GM18511 (cell line): ENCODE results near the gene ATG9B.
"Not testable (repeated sequence)": the region's sequence is repeated elsewhere in the genome, so short reads cannot be mapped to it uniquely, and the experiment has no call there.

Source experiments
- ATAC-seq: cut with Tn5 transposase; IDR thresholded peaks from one replicate; pipeline ENCODE4 v1.9.1; 2021; ENCODE audit warnings: mild to moderate bottlenecking, moderate library complexity; ENCODE audit not compliant: unreplicated experiment

ATG9B gene

DNA sequence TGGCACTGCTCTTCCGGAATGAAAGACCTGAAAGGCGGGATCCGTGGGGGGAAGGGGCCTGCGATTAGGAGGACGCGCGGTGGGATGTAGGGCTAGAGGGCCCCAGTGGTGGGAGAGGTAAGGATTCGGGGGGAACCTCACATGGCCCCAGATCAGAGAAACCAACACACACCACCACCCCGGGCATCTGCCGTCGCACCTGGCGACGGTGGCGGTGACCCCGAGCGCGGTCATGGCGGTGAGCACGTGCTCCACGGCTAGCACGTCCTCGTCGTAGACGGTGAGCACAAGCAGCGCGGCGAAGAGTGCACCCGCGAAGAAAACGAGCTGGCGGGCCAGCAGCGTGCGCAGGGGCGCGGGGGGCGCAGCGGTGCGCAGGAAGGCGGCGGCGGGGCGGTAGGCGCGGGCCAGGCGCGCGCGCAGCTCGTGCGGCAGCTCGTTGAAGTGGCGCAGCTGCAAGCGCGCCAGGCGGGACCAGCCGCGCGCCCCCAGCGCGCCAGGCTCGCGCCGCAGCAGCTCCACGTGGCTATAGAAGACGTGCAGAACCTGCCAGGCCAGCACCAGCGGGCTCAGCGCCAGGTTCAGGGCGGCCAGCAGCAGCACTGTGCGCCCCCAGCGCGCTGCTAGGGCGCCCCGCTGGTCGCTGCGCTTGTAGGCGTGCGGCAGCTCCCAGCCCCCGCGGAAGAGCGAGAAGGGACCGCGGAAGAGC, 5.7 kb downstream of the ATG9B start:
- peak; percentile 33 for ATAC-seq

DNA sequence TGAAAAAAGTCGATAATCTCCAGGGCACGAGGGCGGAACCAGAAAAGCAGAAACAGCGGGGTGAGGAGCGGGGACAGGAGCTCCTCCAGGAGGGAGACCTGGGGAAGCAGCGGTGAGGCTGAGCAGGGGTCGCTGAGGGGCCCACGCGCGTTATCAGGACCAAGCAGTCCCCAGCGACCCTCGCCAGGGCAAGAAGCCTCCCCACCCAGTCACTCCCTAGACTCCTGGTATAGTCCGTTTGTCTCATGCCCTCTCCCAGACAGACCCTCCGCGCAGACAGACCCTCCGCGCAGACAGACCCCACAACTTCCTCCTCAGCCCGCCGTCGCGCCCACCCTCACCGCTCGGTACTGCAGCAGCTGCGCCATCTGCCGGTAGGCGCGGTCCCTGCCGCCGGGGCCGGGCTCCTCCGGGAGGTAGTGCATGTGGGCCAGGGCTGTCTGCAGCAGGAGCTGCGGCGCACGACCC, 6.3 kb downstream of the ATG9B start:
- ATAC-seq, result peak; percentile 71

DNA sequence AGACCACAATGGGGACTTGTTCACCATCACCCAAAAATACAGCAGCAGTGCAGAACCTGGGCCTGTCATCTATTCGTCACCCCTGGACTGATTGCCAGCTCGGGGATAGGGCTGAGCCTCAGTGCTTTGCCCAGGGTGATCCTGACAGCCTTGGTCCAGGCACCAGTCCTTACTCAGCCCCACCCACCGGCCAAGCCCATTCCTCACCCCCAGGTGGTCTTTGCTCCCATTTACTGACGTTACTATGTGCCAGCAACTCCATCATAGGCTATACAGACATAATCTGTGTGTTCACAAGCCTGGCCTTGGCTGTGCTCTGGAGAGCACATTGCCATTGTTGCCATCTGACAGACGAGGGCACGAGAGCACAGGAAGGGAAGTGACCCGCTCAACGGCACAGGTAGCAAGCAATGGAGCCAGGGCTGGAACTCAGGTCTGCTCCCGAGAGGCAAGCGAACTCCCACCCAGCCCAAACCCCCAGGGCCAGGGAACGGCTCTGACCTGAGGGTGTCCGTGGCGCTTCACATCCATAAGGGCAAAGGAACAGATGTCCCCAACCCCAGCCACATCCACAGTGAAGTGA, 6.8 kb downstream of the ATG9B start:
- ATAC-seq, result no peak

DNA sequence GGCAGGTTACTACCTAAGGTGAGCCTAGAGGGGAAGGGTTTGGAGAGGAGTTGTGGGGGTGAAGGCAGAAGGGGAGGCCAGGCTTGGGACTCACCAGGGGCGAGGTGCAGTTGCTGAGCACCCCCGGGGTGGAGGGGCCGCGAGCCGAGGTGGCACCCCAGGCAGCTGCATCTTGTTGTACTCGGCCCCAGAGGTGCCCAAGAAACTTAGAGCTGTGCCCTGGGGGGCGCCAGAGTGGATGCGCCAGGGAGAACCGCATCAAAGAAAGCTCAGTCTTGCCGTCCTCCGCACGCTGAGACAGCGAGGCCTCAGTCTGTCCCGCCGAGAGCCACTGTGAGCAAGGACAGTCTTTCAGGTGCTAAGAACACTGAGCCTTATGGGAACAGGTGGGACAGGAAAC, 7.4 kb downstream of the ATG9B start:
- ATAC-seq, result no peak

DNA sequence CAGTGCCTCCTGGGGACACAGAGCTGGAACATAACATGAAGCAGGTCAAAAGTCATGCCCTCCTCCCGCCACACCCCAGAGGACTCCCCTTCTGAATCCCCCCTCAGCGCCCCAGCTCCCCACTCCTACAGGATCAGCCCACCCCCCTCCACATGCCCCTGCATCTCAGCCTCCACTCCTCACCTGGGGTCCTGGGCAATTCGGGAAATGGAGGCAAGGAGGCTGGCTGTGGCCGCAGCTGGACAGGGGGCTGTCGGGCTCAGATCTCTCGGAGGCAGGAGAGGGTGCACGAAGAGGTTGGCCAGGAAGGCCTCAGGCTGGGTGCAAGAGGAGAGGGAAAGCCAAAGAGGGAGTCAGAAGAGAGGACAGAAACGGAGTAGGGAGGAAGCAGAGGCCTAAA, 7.8 kb downstream of the ATG9B start:
- ATAC-seq, result no peak

DNA sequence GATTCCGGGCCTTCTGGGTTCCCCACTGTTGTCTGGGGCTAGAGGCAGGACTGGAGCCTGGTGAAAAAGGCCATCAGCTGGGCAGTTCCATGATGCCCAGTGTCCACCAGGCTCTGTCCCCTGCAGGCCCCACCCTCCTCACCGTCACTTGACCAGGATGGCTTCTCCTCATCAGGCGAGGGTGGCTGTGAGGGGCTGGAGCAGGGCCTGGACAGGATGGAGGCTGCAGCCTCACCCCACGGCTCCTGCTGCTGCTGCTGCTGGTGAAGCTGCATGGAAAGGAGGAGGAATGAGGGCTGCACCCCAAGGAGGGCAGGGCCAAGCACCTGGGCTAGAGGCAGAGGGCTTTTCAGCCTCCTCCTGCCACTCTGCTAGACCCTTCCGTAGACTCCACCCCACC, 8.3 kb downstream of the ATG9B start:
- no peak for ATAC-seq

DNA sequence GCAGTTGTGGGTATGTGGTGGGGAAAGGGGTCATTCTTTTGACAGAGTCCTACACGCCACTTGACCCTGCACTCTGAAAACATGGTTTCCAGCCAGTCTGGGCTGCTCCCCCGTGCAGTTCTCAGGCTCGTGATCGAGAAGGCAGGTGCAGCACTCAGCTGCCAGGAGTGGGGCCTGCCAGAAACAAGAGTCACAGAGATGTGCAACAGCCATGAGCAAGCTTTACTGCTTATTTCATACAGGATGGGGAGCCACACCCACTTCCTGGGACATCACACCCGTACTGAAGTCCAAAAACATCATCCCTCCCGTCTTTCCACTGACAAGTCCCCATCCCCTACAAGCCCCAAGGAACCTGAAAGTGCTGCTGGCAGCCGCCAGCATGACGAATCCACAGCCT, 9.3 kb downstream of the ATG9B start:
- ATAC-seq, result no peak

DNA sequence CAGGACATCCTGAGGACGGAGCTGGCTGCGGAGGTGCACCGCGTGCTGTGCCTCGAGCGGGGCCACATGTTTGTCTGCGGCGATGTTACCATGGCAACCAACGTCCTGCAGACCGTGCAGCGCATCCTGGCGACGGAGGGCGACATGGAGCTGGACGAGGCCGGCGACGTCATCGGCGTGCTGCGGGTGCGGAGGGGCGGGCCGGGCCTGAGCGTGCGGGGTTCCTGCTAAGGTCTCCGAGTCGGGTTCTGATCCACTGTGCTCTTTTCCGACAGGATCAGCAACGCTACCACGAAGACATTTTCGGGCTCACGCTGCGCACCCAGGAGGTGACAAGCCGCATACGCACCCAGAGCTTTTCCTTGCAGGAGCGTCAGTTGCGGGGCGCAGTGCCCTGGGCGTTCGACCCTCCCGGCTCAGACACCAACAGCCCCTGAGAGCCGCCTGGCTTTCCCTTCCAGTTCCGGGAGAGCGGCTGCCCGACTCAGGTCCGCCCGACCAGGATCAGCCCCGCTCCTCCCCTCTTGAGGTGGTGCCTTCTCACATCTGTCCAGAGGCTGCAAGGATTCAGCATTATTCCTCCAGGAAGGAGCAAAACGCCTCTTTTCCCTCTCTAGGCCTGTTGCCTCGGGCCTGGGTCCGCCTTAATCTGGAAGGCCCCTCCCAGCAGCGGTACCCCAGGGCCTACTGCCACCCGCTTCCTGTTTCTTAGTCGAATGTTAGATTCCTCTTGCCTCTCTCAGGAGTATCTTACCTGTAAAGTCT, 10.4 kb downstream of the ATG9B start:
- peak; percentile 47 for ATAC-seq

DNA sequence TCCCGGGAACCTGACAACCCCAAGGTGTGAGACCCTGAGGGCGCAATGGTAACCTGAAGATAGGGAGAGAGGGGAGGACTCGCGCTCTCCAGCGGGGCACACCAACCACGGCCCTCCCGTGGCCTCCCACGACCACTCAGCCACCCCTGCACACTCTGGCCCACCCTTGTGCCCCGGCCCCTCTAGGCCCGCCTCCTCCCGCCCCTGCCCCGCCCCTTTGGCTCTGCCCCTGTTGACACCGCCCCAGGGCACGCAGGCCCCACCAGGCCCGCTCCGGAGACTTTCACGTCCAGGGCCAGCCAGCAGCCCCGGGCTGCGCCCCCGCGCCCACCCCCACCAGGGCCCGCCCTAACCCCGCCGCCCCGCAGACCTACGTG, 10.9 kb downstream of the ATG9B start:
- ATAC-seq, result no peak

DNA sequence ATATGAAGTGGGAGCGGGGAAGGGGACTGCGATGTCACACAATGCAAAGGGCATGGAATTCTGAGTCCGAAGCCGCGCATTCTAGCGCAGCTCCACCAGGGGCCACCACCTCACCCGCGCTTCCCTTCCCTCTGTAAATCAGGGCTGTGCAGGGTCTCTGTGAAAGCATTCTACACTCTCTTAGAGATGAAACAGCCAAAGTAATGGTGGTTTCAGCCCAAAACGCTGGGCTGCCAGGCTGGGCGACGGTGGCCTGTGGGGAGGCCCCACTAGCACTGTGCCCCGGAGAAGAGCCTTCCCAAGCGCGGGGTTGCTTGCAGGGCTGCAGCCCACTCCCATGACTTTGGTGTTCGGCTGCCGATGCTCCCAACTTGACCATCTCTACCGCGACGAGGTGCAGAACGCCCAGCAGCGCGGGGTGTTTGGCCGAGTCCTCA, 11.4 kb downstream of the ATG9B start:
- no peak for ATAC-seq

DNA sequence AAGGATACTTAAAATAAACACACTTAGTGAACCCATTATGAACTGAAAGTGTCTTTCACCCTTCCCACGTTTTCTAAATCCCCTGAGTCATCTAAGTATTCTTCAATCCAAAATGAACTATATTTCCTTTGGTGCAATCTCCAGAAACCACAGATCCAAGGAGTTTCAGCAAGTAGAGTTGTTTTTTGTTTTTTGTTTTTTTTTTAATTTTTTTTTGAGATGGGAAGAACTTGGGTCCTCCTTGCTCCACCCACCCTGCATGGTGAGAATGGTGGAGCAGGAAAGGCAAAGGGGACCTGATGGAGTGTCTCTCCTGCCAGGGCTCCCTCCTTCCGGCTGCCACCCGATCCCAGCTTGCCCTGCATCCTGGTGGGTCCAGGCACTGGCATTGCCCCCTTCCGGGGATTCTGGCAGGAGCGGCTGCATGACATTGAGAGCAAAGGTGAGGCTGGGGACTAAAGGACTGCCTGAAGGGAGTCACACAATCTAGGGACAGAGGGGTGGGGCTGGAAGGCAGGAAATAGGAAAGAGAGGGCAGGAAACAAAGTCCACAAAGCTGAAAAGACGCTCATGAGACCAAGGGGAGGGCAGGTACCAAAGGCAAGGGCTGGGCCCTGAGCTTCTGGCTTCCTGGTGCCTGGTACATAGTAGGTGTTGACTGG, 12.1 kb downstream of the ATG9B start:
- ATAC-seq, result no peak

DNA sequence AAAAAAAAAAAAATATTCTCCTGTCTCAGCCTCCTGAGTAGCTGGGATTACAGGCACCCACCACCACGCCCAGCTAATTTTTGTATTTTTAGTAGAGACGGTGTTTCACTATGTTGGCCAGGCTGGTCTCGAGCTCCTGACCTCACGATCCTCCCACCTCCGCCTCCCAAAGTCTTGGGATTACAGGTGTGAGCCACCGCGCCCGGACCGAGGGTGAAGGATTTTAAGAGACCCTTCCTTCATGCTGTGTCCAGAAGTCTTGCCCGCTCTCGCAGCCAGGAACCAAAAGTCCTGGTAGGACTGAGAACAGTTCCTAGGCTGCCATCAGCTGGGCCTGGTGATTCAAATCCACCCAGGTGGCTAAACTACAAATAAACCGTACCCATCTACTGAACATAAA, 12.7 kb downstream of the ATG9B start:
- not testable (repeated sequence) for ATAC-seq

DNA sequence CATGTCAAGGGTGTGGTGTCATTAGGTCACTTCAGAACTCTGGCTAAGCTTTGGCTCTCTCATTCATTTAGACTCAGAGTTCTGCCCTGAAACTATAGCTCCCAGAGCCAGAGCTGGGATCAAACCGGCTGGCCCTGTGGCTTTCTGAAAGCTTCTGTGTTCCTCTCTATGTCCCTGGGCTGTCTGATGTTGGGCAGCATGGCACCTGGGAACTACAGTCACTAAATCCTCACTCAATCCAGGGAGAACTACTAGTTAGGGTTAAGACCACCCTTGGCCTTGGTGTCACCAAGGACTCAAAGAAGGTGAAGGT, 13.2 kb downstream of the ATG9B start:
- ATAC-seq, result no peak

DNA sequence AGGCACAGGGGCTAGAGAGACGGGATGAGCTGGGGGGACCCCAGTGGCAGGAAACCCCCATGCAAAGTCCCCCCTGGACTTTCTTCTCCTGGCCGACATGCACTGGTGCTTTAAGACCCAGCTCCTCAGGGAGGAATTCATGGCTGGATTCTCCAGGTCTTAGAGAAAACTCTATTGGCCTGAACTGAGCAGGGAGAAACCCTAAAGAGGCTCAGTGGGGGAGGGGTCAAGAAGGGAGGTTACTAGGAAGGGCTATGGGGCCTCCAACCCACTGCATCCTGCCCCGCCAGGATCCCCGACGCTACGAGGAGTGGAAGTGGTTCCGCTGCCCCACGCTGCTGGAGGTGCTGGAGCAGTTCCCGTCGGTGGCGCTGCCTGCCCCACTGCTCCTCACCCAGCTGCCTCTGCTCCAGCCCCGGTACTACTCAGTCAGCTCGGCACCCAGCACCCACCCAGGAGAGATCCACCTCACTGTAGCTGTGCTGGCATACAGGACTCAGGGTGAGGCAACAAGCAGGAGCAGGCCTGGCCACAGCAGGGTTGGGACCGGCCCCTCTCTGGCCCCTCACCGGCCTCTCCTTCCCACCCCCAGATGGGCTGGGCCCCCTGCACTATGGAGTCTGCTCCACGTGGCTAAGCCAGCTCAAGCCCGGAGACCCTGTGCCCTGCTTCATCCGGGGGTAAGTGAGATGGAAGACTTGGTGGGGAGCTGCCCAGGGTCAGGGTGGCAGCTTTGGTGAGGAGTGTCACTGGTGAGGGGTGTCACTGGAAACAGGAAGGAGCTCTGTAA, 13.8 kb downstream of the ATG9B start:
- no peak for ATAC-seq

DNA sequence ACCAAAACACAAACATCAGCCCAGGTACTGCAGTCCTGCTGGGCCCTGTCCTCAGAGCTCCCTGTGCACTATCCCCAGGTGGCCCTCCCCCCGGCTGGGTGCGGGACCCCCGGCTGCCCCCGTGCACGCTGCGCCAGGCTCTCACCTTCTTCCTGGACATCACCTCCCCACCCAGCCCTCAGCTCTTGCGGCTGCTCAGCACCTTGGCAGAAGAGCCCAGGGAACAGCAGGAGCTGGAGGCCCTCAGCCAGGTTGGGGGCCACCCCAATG, 14.3 kb downstream of the ATG9B start:
- ATAC-seq, result no peak

DNA sequence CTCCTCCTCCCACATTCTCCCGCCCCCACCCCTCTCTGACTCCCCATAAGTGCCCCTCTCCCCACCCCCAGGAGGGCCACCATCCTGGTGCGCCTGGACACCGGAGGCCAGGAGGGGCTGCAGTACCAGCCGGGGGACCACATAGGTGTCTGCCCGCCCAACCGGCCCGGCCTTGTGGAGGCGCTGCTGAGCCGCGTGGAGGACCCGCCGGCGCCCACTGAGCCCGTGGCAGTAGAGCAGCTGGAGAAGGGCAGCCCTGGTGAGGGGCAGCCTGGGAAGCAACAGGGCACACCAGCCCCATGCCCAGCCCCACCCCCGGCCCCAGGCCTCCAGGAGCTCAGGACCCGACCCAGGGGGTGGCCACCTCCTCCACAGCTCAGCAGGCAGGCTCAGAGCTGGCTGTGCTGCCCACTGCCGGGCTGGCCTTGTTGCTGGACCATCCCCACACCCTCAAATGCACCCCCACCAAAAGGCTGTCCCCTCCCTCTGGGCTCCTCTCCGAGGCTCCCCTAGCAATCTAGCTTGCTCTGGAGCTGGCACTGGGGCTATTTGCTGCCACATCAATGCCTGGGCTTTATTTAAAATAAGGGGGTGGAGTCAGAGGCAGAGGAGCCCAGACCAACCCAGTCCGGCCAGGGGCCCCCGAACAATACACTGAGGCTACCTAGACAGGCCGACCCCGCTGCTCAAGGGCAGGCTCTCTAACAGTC, 14.8 kb downstream of the ATG9B start:
- ATAC-seq, result no peak

DNA sequence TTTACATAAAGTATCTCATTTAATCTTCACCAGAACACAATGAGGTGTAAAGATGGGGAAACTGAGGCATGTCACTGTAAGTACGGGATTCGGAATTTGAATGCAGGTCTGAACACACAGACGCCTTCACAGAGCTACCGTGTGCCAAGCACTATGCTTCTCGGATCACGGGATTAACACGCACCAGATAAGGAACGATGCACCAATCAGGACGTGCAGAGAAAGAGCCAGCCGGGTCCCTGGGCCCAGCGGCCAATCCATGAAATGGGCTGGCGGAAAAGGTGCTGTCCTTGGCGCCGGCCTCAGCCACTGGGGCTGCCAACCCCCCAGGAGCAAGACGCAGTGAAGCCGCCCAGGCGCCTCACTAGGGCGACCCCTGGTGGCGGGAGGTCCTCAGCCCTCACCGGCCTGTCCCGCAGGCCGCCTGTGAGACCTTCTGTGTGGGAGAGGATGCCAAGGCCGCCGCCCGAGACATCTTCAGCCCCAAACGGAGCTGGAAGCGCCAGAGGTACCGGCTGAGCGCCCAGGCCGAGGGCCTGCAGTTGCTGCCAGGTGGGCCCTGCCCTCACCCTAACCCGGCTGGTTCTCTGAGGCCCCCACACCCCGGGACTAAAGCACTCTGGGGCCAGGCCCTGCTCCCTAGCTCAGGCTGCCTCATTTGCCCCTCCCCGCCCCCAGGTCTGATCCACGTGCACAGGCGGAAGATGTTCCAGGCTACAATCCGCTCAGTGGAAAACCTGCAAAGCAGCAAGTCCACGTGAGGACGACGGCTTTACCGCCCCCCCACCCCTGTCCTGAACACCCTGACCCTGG, 15.6 kb downstream of the ATG9B start:
- peak; percentile 86 for ATAC-seq

DNA sequence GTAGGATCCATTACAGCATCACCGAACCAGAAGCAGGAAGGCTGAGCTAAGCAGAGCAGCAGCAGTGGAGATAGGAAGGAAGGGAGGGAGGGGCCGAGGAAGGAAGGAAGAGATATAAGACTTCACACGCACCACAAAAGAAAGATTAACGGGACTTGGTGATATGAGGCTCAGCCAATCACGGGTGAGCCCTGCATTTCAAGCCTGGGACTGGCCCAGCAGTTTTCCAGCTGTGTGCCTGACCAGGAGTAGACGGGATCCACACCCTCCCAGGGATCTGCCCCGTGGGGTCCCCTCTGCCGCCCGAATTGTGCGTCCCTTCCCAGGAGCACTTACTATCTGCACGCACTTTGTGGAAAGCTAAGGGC, 16.2 kb downstream of the ATG9B start:
- no peak for ATAC-seq

DNA sequence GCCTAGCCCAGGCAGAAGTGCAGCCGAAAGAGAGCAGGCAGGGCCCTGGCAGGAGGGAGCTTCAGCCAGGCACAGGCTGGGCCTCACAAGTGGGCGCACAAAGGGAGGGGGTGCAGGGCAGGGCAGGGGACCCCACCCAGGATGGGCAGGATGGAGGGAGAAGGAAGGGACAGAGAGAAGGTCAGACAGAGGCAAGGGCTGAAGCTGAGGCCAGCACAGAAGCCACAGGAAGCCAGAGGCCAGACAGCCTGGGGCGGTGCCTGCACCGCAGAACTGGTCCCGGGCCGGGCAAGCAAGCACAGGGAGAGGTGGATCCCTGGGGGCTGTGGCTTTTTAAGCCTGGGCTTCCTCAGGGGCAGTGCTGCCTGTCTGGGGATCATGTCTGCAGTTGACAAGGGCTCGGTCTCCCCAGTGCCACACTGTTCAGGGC, 16.8 kb downstream of the ATG9B start:
- no peak for ATAC-seq
